GM10248 (cell line): ENCODE data around the gene HNRNPA2B1.

Experiments used
- CTCF ChIA-PET: fragments of 300-600 bp; sonication (Branson Sonifier 250); formaldehyde crosslinking; extraction: SDS; loops from one replicate; lab custom pipeline; 2021; ENCODE audit warnings: antibody characterized with exemption; lab: Yijun Ruan, JAX
- POLR2A ChIA-PET: fragments of 350-650 bp; sonication (Branson Sonifier 250); formaldehyde crosslinking; extraction: SDS; loops from one replicate; lab custom pipeline; 2020; ENCODE audit warnings: antibody characterized with exemption; lab: Yijun Ruan, JAX
- DNase-seq: peaks from one replicate; pipeline ENCODE4 v3.0.0; 2012; ENCODE audit errors: extremely low spot score
- CTCF ChIP-seq: IDR thresholded peaks from 2 replicates; pipeline ENCODE4 v1.5.1; 2012; ENCODE audit warnings: mild to moderate bottlenecking, low read depth; ENCODE audit errors: extremely low read depth, missing control alignments, control extremely low read depth

HNRNPA2B1 gene

GRCh38 chr7:26189697-26190096, 10.8 kb downstream of the HNRNPA2B1 start:
- DNase-seq, result no peak
- no peak for TF ChIP-seq CTCF
- ChIA-PET CTCF (interaction anchor here (2.6 to 3.5 kb wide), 2 partner anchors 8 to 296 kb away, joined by 14 to 48 read pairs; no protein-coding TSS in a partner anchor), POLR2A (interaction anchor here (0.9 to 3.2 kb wide), 7 partner anchors 8 to 302 kb away, joined by 3 to 41 read pairs (median 7); partner anchors contain the start of genes CBX3 and HNRNPA2B1)

- ChIA-PET CTCF (interaction anchor here (0.6 to 3.5 kb wide), 8 partner anchors 9 to 296 kb away, joined by 3 to 48 read pairs (median 5); partner anchors contain the start of gene HNRNPA2B1), POLR2A (interaction anchor here (0.9 to 3.2 kb wide), 9 partner anchors 9 to 302 kb away, joined by 3 to 41 read pairs (median 7); partner anchors contain the start of genes CBX3, HNRNPA2B1 and NFE2L3)
- no peak for TF ChIP-seq CTCF
Observed at GRCh38 chr7:26188957-26189541, 11.5 kb downstream of the HNRNPA2B1 start.

DNA sequence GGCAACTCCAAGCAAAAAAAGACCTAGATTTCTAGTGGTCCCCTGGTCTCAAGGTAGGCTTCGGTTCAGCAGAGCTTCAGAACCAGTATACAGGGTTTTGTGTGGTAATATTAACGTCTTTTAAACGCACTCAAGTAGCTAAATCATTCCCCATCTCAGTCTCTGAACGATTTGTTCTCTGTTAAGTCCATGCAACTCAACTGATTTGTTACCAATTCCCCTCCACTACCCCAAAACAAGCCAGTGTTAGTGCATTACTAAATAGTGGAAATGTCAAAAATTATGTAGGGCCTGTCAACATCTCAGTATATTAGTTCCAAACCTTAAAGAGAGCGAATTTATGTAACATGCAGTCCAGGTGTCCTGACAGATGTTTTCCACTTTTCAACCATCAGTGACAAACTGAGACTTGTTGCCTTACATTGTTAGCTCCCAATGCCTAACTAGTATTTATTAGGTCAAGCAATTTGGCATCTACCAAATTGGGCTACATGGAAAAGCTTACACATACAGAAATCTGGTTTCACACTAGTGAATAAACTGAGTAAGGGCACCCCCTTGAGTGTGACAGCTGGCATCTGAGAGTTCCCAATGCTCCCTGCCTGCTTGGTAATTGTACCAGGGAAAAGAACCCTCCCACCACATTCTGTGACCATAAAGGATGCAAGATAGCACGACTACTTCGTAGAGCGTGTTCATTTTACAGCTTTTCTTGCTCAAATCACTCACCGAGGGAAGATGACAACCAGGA, 12.2 kb downstream of the HNRNPA2B1 start:
- no peak for DNase-seq
- ChIA-PET CTCF (interaction anchor here (0.6 to 3.5 kb wide), 8 partner anchors 8 to 295 kb away, joined by 3 to 48 read pairs (median 5); partner anchors contain the start of gene HNRNPA2B1), POLR2A (interaction anchor here (0.9 to 3.2 kb wide), 10 partner anchors 9 to 301 kb away, joined by 3 to 41 read pairs (median 6); partner anchors contain the start of genes CBX3, HNRNPA2B1 and NFE2L3)
- TF ChIP-seq CTCF, result no peak

More at GRCh38 chr7:26188957-26189541, 11.5 kb downstream of the HNRNPA2B1 start:
- DNase-seq, result no peak

- CTCF ChIA-PET, result interaction anchor here (1.0 to 3.5 kb wide), 7 partner anchors 7 to 294 kb away, joined by 3 to 48 read pairs (median 4); partner anchors contain the start of gene HNRNPA2B1
Observed at GRCh38 chr7:26187380-26188205, 13.0 kb downstream of the HNRNPA2B1 start.

More at GRCh38 chr7:26187380-26188205, 13.0 kb downstream of the HNRNPA2B1 start:
- POLR2A ChIA-PET, result interaction anchor here (1.2 to 3.2 kb wide), 7 partner anchors 8 to 295 kb away, joined by 3 to 41 read pairs (median 7); partner anchors contain the start of genes CBX3, HNRNPA2B1 and NFE2L3
- no peak for DNase-seq
- TF ChIP-seq CTCF, result no peak
